H9 (cell line): ENCODE measurements around the gene TNFSF18. TPM values are rescaled to one million over a fixed set of nuclear protein-coding genes. Genes with fewer than 3 reads are reported as not detected.

Experiments
- DNase-seq: peaks from one replicate; pipeline ENCODE4 v3.0.0-alpha.2; 2017
- H2AFZ ChIP-seq: one replicate; pipeline ENCODE4 v1.6.1; 2013; ENCODE audit warnings: mild to moderate bottlenecking, low read length, control low read depth, moderate library complexity
- H2AK5ac ChIP-seq: 2 replicates; pipeline ENCODE4 v1.6.1; 2013; ENCODE audit warnings: low read length, control low read depth, mixed read lengths; ENCODE audit not compliant: insufficient read length
- H2BK120ac ChIP-seq: one replicate; pipeline ENCODE4 v1.6.1; 2013; ENCODE audit warnings: low read depth, mild to moderate bottlenecking, low read length, control low read depth, inconsistent platforms; ENCODE audit not compliant: poor library complexity, severe bottlenecking
- H2BK12ac ChIP-seq: 2 replicates; pipeline ENCODE4 v1.6.1; 2013; ENCODE audit warnings: low read length, control low read depth, mixed read lengths, low read depth; ENCODE audit not compliant: insufficient read length
- H2BK15ac ChIP-seq: 2 replicates; pipeline ENCODE4 v1.6.1; 2013; ENCODE audit warnings: low read depth, low read length, control low read depth
- H2BK20ac ChIP-seq: one replicate; pipeline ENCODE4 v1.6.1; 2013; ENCODE audit warnings: low read depth, mild to moderate bottlenecking, low read length, control low read depth, inconsistent platforms; ENCODE audit not compliant: poor library complexity, severe bottlenecking
- H2BK5ac ChIP-seq: 2 replicates; pipeline ENCODE4 v1.6.1; 2013; ENCODE audit warnings: low read length, control low read depth, mixed read lengths; ENCODE audit not compliant: insufficient read length
- H3K14ac ChIP-seq: 2 replicates; pipeline ENCODE4 v1.6.1; 2013; ENCODE audit warnings: low read length, control low read depth; ENCODE audit not compliant: insufficient read depth
- H3K18ac ChIP-seq: 2 replicates; pipeline ENCODE4 v1.6.1; 2013; ENCODE audit warnings: low read depth, mild to moderate bottlenecking, mixed read lengths, low read length, control low read depth; ENCODE audit not compliant: insufficient read length
- H3K23ac ChIP-seq: 2 replicates; pipeline ENCODE4 v1.6.1; 2013; ENCODE audit warnings: low read length, control low read depth, mixed read lengths, low read depth; ENCODE audit not compliant: insufficient read length
- H3K23me2 ChIP-seq: 2 replicates; pipeline ENCODE4 v1.6.1; 2013; ENCODE audit warnings: low read depth, mild to moderate bottlenecking, mixed read lengths, low read length, control low read depth; ENCODE audit not compliant: insufficient read length, poor library complexity, severe bottlenecking
- H3K27ac ChIP-seq: 2 replicates; pipeline ENCODE4 v1.5.1; 2013; ENCODE audit warnings: low read length, control low read depth, mixed read lengths, low read depth; ENCODE audit not compliant: insufficient read length
- H3K27me3 ChIP-seq: 2 replicates; pipeline ENCODE4 v1.6.1; 2013; ENCODE audit warnings: low read length, control low read depth, inconsistent platforms; ENCODE audit not compliant: insufficient read depth
- H3K4ac ChIP-seq: 2 replicates; pipeline ENCODE4 v1.6.1; 2013; ENCODE audit warnings: low read depth, mild to moderate bottlenecking, control low read depth, inconsistent platforms, low read length, moderate library complexity
- H3K4me1 ChIP-seq: 2 replicates; pipeline ENCODE4 v1.6.1; 2013; ENCODE audit warnings: low read length, control low read depth, inconsistent platforms; ENCODE audit not compliant: insufficient read depth
- H3K4me2 ChIP-seq: 2 replicates; pipeline ENCODE4 v1.6.1; 2013; ENCODE audit warnings: low read length, control low read depth, mixed read lengths; ENCODE audit not compliant: insufficient read length, insufficient read depth
- H3K56ac ChIP-seq: 2 replicates; pipeline ENCODE4 v1.6.1; 2013; ENCODE audit warnings: low read depth, mild to moderate bottlenecking, mixed read lengths, low read length, control low read depth; ENCODE audit not compliant: insufficient read length
- H3K79me1 ChIP-seq: 2 replicates; pipeline ENCODE4 v1.6.1; 2013; ENCODE audit warnings: low read depth, mild to moderate bottlenecking, moderate library complexity, low read length, control low read depth, inconsistent platforms; ENCODE audit not compliant: insufficient read depth, poor library complexity, severe bottlenecking
- H3K79me2 ChIP-seq: 2 replicates; pipeline ENCODE4 v1.6.1; 2013; ENCODE audit warnings: low read length, control low read depth, inconsistent platforms; ENCODE audit not compliant: insufficient read depth
- H3K9ac ChIP-seq: 2 replicates; pipeline ENCODE4 v1.6.1; 2013; ENCODE audit warnings: low read length, control low read depth, mixed read lengths; ENCODE audit not compliant: insufficient read length; ENCODE audit errors: extremely low read depth
- H3K9me3 ChIP-seq: one replicate; pipeline ENCODE4 v1.6.1; 2013; ENCODE audit warnings: low read depth, low read length, inconsistent platforms; ENCODE audit not compliant: control insufficient read depth
- H3T11ph ChIP-seq: one replicate; pipeline ENCODE4 v1.6.1; 2013; ENCODE audit warnings: mild to moderate bottlenecking, low read length, control low read depth, inconsistent platforms
- H4K20me1 ChIP-seq: one replicate; pipeline ENCODE4 v1.6.1; 2013; ENCODE audit not compliant: control insufficient read depth, insufficient read length, insufficient read depth
- H4K5ac ChIP-seq: 2 replicates; pipeline ENCODE4 v1.6.1; 2013; ENCODE audit warnings: low read depth, mild to moderate bottlenecking, mixed read lengths, low read length, control low read depth; ENCODE audit not compliant: insufficient read length
- H4K8ac ChIP-seq: replicated peaks from 2 replicates; pipeline ENCODE4 v1.6.1; 2013; ENCODE audit warnings: low read length, control low read depth, mixed read lengths, low read depth; ENCODE audit not compliant: insufficient read length
- H4K91ac ChIP-seq: 2 replicates; pipeline ENCODE4 v1.6.1; 2013; ENCODE audit warnings: low read depth, mild to moderate bottlenecking, moderate library complexity, mixed read lengths, low read length, control low read depth; ENCODE audit not compliant: insufficient read length
- H3K27ac Mint-ChIP-seq, 3 experiments: 2 replicates in 2 of 3; 3 replicates in 1 of 3; pipeline ENCODE4 v1.8.0; 2020 to 2021; ENCODE audit warnings: mixed read lengths in 3 of 3, mild to moderate bottlenecking in 1 of 3, moderate library complexity in 1 of 3
- H3K27me3 Mint-ChIP-seq: 2 replicates; pipeline ENCODE4 v1.8.0; 2021; ENCODE audit warnings: low read depth, mild to moderate bottlenecking, moderate library complexity, mixed read lengths
- H3K36me3 Mint-ChIP-seq, 3 experiments: 2 replicates in 2 of 3; 3 replicates in 1 of 3; pipeline ENCODE4 v1.8.0; 2020 to 2021; ENCODE audit warnings: low read depth in 3 of 3, mixed read lengths in 3 of 3; ENCODE audit not compliant: insufficient read depth in 1 of 3
- H3K4me1 Mint-ChIP-seq, 2 experiments: 2 replicates each; pipeline ENCODE4 v1.8.0; 2020; ENCODE audit warnings: mixed read lengths in 2 of 2
- H3K4me3 Mint-ChIP-seq, 2 experiments: 2 replicates in 1 of 2; 3 replicates in 1 of 2; pipeline ENCODE4 v1.8.0; 2020 to 2021; ENCODE audit warnings: mild to moderate bottlenecking in 2 of 2, mixed read lengths in 2 of 2, moderate library complexity in 1 of 2
- H3K9me3 Mint-ChIP-seq, 2 experiments: 2 replicates in 1 of 2; 3 replicates in 1 of 2; pipeline ENCODE4 v1.8.0; 2020; ENCODE audit warnings: mild to moderate bottlenecking in 2 of 2, mixed read lengths in 2 of 2, moderate library complexity in 1 of 2
- WGBS: extraction: QIAGEN DNeasy Blood & Tissue Kit; methylation state at CpG from one replicate; pipeline ENCODE4 v1.1.7; 2013; ENCODE audit warnings: missing lambda C conversion rate, low lambda C conversion rate, mixed read lengths; ENCODE audit not compliant: insufficient read length; ENCODE audit errors: extremely low coverage; 5-methylcytosine and 5-hydroxymethylcytosine counted together
- total RNA-seq: library from RNA; stranded (reverse); gene quantifications from 2 replicates; pipeline ENCODE4 v1.2.1, GENCODE V29; 2021
- TF ChIP-seq, protein P1 (sequence below): fragments of 200-600 bp; sonication (generic); conservative IDR thresholded peaks from 3 replicates; pipeline ENCODE4 v1.8.0; 2021; ENCODE audit warnings: antibody characterized with exemption, mild to moderate bottlenecking

The TNFSF18 gene
- total RNA-seq, 1 experiment from 2014 or later, result not detected

DNA sequence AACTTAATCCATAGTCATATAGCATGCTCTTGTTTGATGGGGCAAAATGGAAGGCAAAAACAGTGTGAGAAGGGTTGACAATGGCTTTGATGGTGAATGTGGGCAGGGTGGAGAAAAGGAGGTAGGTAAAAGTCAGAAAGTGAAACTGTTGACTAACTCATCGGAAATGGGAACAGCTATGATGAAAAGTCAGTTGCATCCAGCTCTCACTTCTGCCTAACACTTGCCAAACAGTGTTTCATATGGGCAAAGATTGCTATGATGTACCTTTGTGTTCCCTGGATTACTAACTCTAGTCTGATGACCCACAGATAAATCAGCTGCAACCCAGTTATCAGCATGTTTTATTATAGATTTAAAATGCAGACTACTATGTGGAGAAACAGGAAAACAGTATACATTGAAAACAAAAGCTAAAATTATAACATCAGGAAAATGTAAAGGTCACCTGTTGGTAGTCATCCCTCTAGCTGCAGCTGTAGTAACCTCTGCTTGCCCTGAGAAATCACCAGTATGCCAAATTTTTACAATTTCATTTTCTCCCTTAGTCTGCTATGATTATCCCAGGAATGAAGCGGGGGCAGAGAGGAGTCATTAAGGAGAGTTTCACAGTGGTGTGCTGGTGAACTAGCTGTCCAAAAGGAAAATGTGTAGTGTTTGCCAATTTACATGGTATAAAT is 11.7 kb downstream of the TNFSF18 start:
- Histone ChIP-seq H3K79me1 (no peaks in the 10 kb centered on the region), H3K27me3 (no peaks in the 10 kb centered on the region), H2BK15ac (no peak overlapping the region), H3K4me2 (no peak overlapping the region), H2AFZ (no peak overlapping the region), H3T11ph (no peak overlapping the region), H2BK120ac (no peak overlapping the region), H3K9ac (no peak overlapping the region), H2BK12ac (no peak overlapping the region), H3K4ac (no peak overlapping the region), H3K23me2 (no peaks in the 10 kb centered on the region), H3K9me3 (no peaks in the 10 kb centered on the region), H3K79me2 (no peaks in the 10 kb centered on the region), H4K8ac (no peak overlapping the region), H2AK5ac (no peak overlapping the region), H4K20me1 (no peaks in the 10 kb centered on the region), H3K14ac (no peak overlapping the region), H3K4me1 (no peaks in the 10 kb centered on the region), H4K91ac (no peak overlapping the region), H2BK5ac (no peak overlapping the region), H3K56ac (no peak overlapping the region), H3K18ac (no peak overlapping the region), H3K23ac (no peak overlapping the region), H4K5ac (no peak overlapping the region), H2BK20ac (no peak overlapping the region), H3K27ac (no peak overlapping the region)
- Mint-ChIP-seq H3K27me3 (no peaks in the 10 kb centered on the region), H3K4me3 (no peak overlapping the region), H3K4me1 (peaks cover 0 to 5% of the 10 kb centered on the region in 2 experiments; a peak in 2 of 4 replicates), H3K36me3 (no peaks in the 10 kb centered on the region), H3K27ac (no peak overlapping the region), H3K9me3 (peaks cover 0 to 2% of the 10 kb centered on the region in 2 experiments; a peak in 1 of 5 replicates)
- no CpG with 5 or more reads among the region's 2 CpGs for WGBS
- TF ChIP-seq, protein P1, sequence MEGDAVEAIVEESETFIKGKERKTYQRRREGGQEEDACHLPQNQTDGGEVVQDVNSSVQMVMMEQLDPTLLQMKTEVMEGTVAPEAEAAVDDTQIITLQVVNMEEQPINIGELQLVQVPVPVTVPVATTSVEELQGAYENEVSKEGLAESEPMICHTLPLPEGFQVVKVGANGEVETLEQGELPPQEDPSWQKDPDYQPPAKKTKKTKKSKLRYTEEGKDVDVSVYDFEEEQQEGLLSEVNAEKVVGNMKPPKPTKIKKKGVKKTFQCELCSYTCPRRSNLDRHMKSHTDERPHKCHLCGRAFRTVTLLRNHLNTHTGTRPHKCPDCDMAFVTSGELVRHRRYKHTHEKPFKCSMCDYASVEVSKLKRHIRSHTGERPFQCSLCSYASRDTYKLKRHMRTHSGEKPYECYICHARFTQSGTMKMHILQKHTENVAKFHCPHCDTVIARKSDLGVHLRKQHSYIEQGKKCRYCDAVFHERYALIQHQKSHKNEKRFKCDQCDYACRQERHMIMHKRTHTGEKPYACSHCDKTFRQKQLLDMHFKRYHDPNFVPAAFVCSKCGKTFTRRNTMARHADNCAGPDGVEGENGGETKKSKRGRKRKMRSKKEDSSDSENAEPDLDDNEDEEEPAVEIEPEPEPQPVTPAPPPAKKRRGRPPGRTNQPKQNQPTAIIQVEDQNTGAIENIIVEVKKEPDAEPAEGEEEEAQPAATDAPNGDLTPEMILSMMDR, result no peak
- no peak for DNase-seq
